GM12872 (cell line): Measurements from ENCODE around the gene OGFR.

Source experiments
- CTCF ChIP-seq: IDR thresholded peaks from 3 replicates; pipeline ENCODE4 v1.5.1; 2011; ENCODE audit warnings: low read depth, mild to moderate bottlenecking, low read length, moderate library complexity; ENCODE audit not compliant: insufficient read depth

OGFR gene

GRCh38 chr20:62793757-62794006 lies 11.0 kb upstream of the OGFR start:
- TF ChIP-seq CTCF: no peak

DNA sequence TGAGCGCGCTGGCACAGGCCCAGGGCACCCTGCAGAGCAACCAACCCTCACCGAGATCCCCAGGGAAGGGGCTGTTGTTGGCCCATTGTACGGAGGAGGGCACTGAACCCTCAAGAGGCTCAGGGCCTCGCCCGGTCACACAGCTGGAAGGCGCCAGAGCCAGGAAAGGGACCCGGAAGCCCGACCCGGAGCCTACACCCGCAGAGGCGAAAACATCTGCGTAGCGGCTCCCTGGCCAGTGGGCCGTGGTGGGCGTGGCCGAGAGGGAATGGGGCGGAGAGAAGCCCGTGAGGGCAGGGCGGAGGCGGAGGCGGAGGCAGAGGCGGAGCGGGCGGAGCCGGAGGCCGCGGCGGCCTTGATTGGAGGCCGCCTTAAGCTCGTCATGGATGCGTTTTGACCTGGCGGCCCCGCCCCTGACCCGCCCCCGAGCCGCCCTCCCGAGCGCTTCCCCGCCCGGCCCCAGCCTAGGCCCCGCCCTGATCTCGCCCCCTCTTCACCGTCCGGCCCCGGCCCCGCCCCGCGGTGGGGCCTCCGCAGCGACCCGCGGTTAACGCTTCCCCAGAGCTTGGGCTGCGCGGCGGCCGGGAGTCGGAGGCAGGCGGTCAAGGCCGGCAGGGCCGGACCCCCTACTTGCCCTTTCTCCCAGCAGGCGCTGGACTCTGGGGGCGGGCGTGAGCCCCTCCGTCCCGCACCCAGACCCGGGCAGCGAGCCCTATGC lies 10.5 kb upstream of the OGFR start:
- TF ChIP-seq CTCF: no peak

DNA sequence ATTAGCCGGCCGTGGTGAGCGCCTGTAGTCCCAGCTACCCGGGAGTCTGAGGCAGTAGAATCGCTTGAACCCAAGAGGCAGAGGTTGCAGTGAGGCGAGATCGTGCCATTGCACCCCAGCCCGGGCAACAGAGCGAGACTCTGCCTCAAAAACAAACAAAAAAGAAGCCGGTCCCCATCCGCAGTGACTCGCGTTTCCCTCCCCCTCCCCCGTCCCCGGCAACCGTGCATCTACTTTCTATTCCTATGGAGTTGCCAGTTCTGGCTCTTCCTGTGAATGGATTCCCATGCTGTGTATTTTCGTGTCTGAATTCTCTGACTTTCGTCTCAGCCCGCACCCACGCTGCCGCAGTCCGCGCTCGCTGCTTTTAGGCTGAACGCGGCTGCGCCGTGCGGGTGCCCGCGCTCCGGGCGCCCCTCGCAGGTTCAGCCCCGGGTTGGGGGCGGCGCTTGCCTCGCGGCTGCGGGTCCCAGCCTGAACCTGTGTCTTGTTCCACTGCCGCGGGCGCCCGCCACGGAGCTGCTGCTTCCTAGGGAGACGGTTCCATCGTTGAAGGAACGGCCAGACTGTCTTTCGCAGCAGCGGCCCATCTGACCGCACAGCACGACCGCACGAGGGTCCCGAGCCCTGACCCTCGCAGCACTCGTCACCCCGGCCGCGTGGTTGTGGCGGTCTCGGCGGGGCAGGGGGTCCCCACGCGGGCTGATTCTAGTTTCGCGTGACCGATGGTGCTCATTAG lies 9.4 kb upstream of the OGFR start:
- TF ChIP-seq CTCF: no peak

DNA sequence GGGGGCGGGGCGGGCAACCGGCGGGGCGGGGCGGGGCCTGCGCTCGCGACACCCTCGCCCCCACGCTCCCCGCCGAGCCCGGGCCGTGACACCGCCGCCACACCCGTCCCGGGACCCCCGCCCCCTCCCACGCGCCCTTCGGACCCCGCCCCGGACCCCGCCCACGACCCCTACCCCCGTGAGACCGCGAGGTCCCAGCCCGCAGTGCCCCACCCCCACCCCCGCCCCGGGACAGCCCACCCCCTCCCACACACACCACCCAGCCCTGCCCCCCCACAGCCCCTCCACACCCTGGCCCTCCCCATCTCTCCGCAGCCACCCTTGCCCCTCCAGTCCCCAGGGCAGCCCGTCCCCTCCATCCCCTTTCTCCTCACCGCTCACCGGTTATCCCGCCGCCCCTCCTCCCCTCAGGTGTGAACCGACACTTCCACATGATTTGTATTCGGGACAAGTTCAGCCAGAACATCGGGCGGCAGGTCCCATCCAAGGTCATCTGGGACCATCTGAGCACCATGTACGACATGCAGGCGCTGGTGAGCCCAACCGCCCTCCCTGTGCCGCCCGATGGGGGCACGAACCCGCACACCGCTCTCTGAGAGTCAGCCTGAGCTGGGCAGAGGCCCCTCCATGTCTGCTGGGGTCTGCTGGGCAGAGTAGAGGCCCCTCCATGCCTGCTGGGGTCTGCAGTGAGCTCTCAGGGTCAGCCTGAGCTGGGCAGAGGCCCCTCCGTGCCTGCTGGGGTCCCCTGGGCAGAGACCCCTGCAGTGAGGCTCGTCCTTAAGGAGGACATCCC lies 7.7 kb upstream of the OGFR start:
- no peak for TF ChIP-seq CTCF

DNA sequence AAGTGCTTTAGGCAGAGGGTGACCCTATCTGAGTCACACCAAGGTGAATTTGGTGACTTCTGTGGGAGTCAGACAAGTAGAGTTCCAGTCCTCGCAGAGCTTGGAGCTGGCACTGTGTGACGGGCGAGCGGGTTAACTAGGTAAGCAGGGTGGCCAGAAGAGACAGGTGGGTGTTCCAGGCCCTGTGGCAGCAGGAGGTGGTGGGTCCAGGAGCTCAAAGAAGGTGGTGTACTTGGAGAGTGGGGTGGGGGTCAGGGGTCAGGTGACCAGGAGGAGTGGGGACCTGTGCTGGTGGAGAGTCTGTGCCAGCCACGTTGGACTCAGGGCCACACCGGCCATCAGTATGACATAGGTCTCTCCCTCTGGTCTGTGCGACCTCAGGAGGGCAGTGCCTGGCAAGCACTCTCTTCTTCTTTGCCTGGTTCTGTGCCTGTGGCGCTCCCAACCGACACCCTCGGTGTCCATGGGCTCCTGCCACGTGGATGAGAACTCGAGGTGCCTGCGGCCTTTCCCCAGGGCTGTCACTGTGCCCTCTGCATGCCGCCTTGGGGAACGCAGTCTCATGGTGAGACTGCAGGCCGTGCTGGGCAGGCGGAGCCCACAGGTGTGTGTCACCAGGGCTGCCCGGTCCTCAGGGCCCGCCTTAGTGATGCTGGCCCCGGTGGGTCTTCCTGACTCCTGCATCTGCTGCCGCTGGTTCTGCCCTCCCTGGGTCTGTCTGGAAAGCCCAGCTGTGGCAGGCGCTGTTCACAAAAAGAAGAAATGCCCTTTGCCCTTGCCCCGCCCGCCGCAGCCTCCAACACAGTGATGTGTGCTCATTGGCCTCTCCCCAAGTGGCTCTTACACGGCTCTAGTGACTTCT lies 6.7 kb upstream of the OGFR start:
- no peak for TF ChIP-seq CTCF

GRCh38 chr20:62799036-62799435 lies 5.6 kb upstream of the OGFR start:
- TF ChIP-seq CTCF: no peak

DNA sequence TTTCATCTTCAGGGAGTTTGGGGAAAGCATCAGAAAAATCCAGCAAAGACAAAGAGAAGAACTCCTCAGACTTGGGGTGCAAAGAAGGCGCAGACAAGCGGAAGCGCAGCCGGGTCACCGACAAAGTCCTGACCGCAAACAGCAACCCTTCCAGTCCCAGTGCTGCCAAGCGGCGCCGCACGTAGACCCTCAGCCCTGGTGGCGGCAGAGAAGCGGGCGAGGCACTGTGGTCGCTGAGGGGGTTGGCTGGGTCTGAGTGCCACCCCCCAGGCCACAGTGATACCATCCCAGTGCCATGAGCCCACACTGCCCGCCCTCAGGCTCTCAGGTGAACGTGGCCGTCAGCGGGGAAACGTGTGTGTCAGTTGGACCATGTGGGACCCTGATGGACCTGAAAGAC lies 5.2 kb upstream of the OGFR start:
- no peak for TF ChIP-seq CTCF
